Loucy (cell line): ENCODE results near the gene ANXA3.

ENCODE experiments used
- CTCF ChIP-seq: fragments of 200-600 bp; sonication (generic); conservative IDR thresholded peaks from 2 replicates; pipeline ENCODE4 v1.5.1; 2014; ENCODE audit warnings: mild to moderate bottlenecking, antibody characterized with exemption, low read length
- EZH2phosphoT487 ChIP-seq: fragments of 200-600 bp; IDR thresholded peaks from 2 replicates; pipeline ENCODE4 v1.6.1; 2018; ENCODE audit warnings: antibody characterized with exemption, mild to moderate bottlenecking, moderate library complexity, borderline replicate concordance

- TF ChIP-seq CTCF (no peak), EZH2phosphoT487 (no peak)
Measured at GRCh38 chr4:78565971-78566372, 14.4 kb downstream of the ANXA3 start.
